IMR-90 (cell line): ENCODE measurements around the gene MAN1C1.

Experiments used
- CEBPB ChIP-seq: IDR thresholded peaks from 2 replicates; pipeline ENCODE4 v1.6.1; 2012; ENCODE audit warnings: low read depth, low read length, improper control_type of control experiment
- POLR2A ChIP-seq: IDR thresholded peaks from 2 replicates; pipeline ENCODE4 v1.6.1; 2012; ENCODE audit warnings: mild to moderate bottlenecking, low read depth, low read length
- RAD21 ChIP-seq: IDR thresholded peaks from 2 replicates; pipeline ENCODE4 v1.6.1; 2012; ENCODE audit warnings: low read length, improper control_type of control experiment
- RCOR1 ChIP-seq: IDR thresholded peaks from 2 replicates; pipeline ENCODE4 v1.6.1; 2012; ENCODE audit warnings: mild to moderate bottlenecking, low read length, improper control_type of control experiment; ENCODE audit not compliant: insufficient replicate concordance
- RFX5 ChIP-seq: IDR thresholded peaks from 2 replicates; pipeline ENCODE4 v1.8.0; 2012; ENCODE audit warnings: low read depth, mild to moderate bottlenecking, low read length, moderate library complexity
- SMC3 ChIP-seq: fragments of 150-350 bp; IDR thresholded peaks from 2 replicates; pipeline ENCODE4 v1.6.1; 2016; ENCODE audit warnings: low read depth, mild to moderate bottlenecking, antibody characterized with exemption, low read length, moderate library complexity
- TF ChIP-seq, protein P1 (sequence below): conservative IDR thresholded peaks from 2 replicates; pipeline ENCODE4 v1.5.1; 2012; ENCODE audit warnings: mild to moderate bottlenecking, low read depth, low read length, improper control_type of control experiment

DNA sequence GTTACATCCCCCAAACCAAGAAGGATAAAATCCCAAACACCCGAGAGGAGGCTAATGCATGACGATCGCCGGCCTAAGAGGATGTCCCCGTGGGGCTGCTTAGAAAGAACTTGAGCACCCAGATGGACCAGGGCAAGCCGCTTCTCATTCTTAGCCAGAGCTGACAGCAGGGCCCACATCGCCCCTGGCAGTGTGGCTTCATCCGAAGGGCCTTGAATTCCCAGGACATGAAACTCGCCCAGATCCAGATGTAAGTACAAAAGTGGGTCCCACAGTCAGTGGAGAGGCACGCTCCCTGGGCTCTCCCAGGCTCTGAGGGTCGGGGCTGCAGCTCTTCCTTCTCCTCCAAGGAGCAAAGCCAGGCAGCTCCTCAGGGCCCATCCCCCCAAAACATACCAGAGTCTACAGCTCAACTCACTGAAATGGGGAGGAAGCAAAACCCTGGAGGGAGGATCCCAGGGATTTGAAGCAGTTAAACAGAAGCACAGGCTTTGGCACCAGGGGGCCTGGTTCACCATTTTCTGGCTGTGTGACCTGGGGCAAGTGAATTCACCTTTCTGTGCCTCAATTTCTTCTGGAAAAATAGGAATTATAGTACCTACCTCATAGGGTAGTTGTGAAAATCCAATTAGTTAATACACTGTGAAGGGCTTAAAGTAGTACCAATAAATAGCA, 85.6 kb downstream of the MAN1C1 start:
- no peak for TF ChIP-seq RFX5
- TF ChIP-seq, protein P1, sequence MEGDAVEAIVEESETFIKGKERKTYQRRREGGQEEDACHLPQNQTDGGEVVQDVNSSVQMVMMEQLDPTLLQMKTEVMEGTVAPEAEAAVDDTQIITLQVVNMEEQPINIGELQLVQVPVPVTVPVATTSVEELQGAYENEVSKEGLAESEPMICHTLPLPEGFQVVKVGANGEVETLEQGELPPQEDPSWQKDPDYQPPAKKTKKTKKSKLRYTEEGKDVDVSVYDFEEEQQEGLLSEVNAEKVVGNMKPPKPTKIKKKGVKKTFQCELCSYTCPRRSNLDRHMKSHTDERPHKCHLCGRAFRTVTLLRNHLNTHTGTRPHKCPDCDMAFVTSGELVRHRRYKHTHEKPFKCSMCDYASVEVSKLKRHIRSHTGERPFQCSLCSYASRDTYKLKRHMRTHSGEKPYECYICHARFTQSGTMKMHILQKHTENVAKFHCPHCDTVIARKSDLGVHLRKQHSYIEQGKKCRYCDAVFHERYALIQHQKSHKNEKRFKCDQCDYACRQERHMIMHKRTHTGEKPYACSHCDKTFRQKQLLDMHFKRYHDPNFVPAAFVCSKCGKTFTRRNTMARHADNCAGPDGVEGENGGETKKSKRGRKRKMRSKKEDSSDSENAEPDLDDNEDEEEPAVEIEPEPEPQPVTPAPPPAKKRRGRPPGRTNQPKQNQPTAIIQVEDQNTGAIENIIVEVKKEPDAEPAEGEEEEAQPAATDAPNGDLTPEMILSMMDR: no peak
- TF ChIP-seq POLR2A: no peak
- no peak for TF ChIP-seq RCOR1
- no peak for TF ChIP-seq CEBPB
- TF ChIP-seq RAD21: no peak
- no peak for TF ChIP-seq SMC3
